Measurements from ENCODE around the gene FBXW8.

The FBXW8 gene

GRCh38 chr12:117027251-117028086, 116.7 kb downstream of the FBXW8 start:
- no peak for TF ChIP-seq CTCF (IDR thresholded peaks at IDR 0.05; ENCODE audit: borderline replicate concordance, insufficient read depth, low read depth, low read length)
- H3K4me3 ChIP-seq (ENCODE audit: low read depth, low read length), result no peak overlapping the region

- no peak for TF ChIP-seq CTCF (IDR thresholded peaks at IDR 0.05; ENCODE audit: borderline replicate concordance, insufficient read depth, low read depth, low read length)
- no peak overlapping the region for H3K4me3 ChIP-seq (ENCODE audit: low read depth, low read length)
These were observed 117.5 kb downstream of the FBXW8 start for GRCh38 chr12:117028254-117028653.

GRCh38 chr12:117030187-117030900, 119.6 kb downstream of the FBXW8 start:
- H3K4me3 ChIP-seq (ENCODE audit: low read depth, low read length), result no peak overlapping the region
- TF ChIP-seq CTCF (IDR thresholded peaks at IDR 0.05; ENCODE audit: borderline replicate concordance, insufficient read depth, low read depth, low read length), result no peak

- H3K4me3 ChIP-seq (ENCODE audit: low read depth, low read length), result no peak overlapping the region
- TF ChIP-seq CTCF (IDR thresholded peaks at IDR 0.05; ENCODE audit: borderline replicate concordance, insufficient read depth, low read depth, low read length), result no peak
These were observed 121.3 kb downstream of the FBXW8 start for GRCh38 chr12:117031843-117032592.

GRCh38 chr12:117032593-117033381, 122.0 kb downstream of the FBXW8 start:
- TF ChIP-seq CTCF (IDR thresholded peaks at IDR 0.05; ENCODE audit: borderline replicate concordance, insufficient read depth, low read depth, low read length), result no peak
- no peak overlapping the region for H3K4me3 ChIP-seq (ENCODE audit: low read depth, low read length)

- TF ChIP-seq CTCF (IDR thresholded peaks at IDR 0.05; ENCODE audit: borderline replicate concordance, insufficient read depth, low read depth, low read length), result no peak
- H3K4me3 ChIP-seq (ENCODE audit: low read depth, low read length), result no peak overlapping the region
These were observed 122.9 kb downstream of the FBXW8 start for GRCh38 chr12:117033382-117034221.
